Right hindlimb (tissue), 1 donor: ENCODE data around the gene MSH4.
"Not testable (repeated sequence)": the region's sequence is repeated elsewhere in the genome, so short reads cannot be mapped to it uniquely, and the experiment has no call there.

Experiments
- DNase-seq: peaks from one replicate; pipeline ENCODE4 v3.0.0-alpha.2; 2018

Gene MSH4

GRCh38 chr1:75796376-75797272, at the start of gene MSH4:
Gene MSH4 (plus strand): TSS chr1:75796882. CDS start chr1:75796986, 104 bp downstream.
- no peak for DNase-seq

- not testable (repeated sequence) for DNase-seq
Observed at GRCh38 chr1:75757210-75757609, 39.5 kb upstream of the MSH4 start.

- DNase-seq: not testable (repeated sequence)
Observed at GRCh38 chr1:75758543-75758942, 38.1 kb upstream of the MSH4 start.

- no peak for DNase-seq
Observed at GRCh38 chr1:75764057-75764655, 32.5 kb upstream of the MSH4 start.

GRCh38 chr1:75765697-75766355, 30.9 kb upstream of the MSH4 start:
- DNase-seq: no peak

GRCh38 chr1:75768016-75768415, 28.7 kb upstream of the MSH4 start:
- no peak for DNase-seq

- DNase-seq: no peak
Observed at GRCh38 chr1:75770761-75771160, 25.9 kb upstream of the MSH4 start.

GRCh38 chr1:75771978-75772377, 24.7 kb upstream of the MSH4 start:
- DNase-seq: no peak

GRCh38 chr1:75777812-75778211, 18.9 kb upstream of the MSH4 start:
- DNase-seq: not testable (repeated sequence)

GRCh38 chr1:75778694-75779093, 18.0 kb upstream of the MSH4 start:
- not testable (repeated sequence) for DNase-seq

- DNase-seq: not testable (repeated sequence)
Observed at GRCh38 chr1:75780183-75780582, 16.5 kb upstream of the MSH4 start.

GRCh38 chr1:75783920-75784319, 12.8 kb upstream of the MSH4 start:
- DNase-seq: not testable (repeated sequence)

GRCh38 chr1:75785320-75785982, 11.2 kb upstream of the MSH4 start:
- DNase-seq: no peak

GRCh38 chr1:75785983-75786853, 10.5 kb upstream of the MSH4 start, which contains the start of gene RABGGTB:
Gene RABGGTB (plus strand): TSS chr1:75786256. CDS start chr1:75786272, 16 bp downstream.
- peak; percentile 97 for DNase-seq

GRCh38 chr1:75786901-75787493, 9.7 kb upstream of the MSH4 start:
- DNase-seq: no peak

GRCh38 chr1:75787524-75787923, 9.2 kb upstream of the MSH4 start:
- DNase-seq: no peak

- DNase-seq: no peak
Observed at GRCh38 chr1:75789988-75790387, 6.7 kb upstream of the MSH4 start.

GRCh38 chr1:75791022-75791421, 5.7 kb upstream of the MSH4 start:
- no peak for DNase-seq

GRCh38 chr1:75792091-75792490, 4.6 kb upstream of the MSH4 start:
- DNase-seq: no peak

GRCh38 chr1:75794382-75794781, 2.3 kb upstream of the MSH4 start:
- DNase-seq: no peak

GRCh38 chr1:75795703-75796193, 934 bp upstream of the MSH4 start:
- DNase-seq: no peak

- no peak for DNase-seq
Observed at GRCh38 chr1:75797273-75797588, 549 bp downstream of the MSH4 start.
